CD8-positive, alpha-beta memory T cell (primary cell): Measurements from ENCODE around the gene PSMG3. TPM values are rescaled to one million over a fixed set of nuclear protein-coding genes. Genes with fewer than 3 reads are reported as not detected.

Experiments used
- CTCF ChIA-PET: fragments of 350-600 bp; sonication (Branson Sonifier 250); formaldehyde crosslinking; loops from one replicate; lab custom pipeline; 2021; ENCODE audit warnings: antibody characterized with exemption; lab: Charles Lee
- POLR2A ChIA-PET: fragments of 350-600 bp; sonication (Branson Sonifier 250); formaldehyde crosslinking; loops from one replicate; lab custom pipeline; 2021; ENCODE audit warnings: antibody characterized with exemption; lab: Charles Lee
- DNase-seq, 5 donors: peaks; one replicate each; pipeline versions ENCODE4 v3.0.0 to v3.0.0-alpha.2; 2020 to 2022; ENCODE audit warnings: mixed read lengths in 1 of 5
- H3K27ac ChIP-seq: one replicate; pipeline ENCODE4 v1.7.0; 2013; ENCODE audit warnings: low read depth, mild to moderate bottlenecking, low read length, moderate library complexity
- H3K27me3 ChIP-seq: 2 replicates; pipeline ENCODE4 v1.7.0; 2013; ENCODE audit warnings: low read length, mild to moderate bottlenecking; ENCODE audit not compliant: insufficient read depth, poor library complexity, severe bottlenecking
- H3K36me3 ChIP-seq: 2 replicates; pipeline ENCODE4 v1.7.0; 2013; ENCODE audit warnings: mild to moderate bottlenecking, low read length, moderate library complexity; ENCODE audit not compliant: insufficient read depth
- H3K4me1 ChIP-seq: 2 replicates; pipeline ENCODE4 v1.7.0; 2013; ENCODE audit warnings: mild to moderate bottlenecking, low read length, moderate library complexity; ENCODE audit not compliant: insufficient read depth
- H3K4me3 ChIP-seq: 2 replicates; pipeline ENCODE4 v1.7.0; 2013; ENCODE audit warnings: mild to moderate bottlenecking, low read length
- H3K9me3 ChIP-seq: 2 replicates; pipeline ENCODE4 v1.7.0; 2013; ENCODE audit warnings: mild to moderate bottlenecking, low read length
- H3K27ac Mint-ChIP-seq, 8 donors: one replicate each; pipeline ENCODE4 v1.8.0; 2020 to 2021; ENCODE audit warnings: mixed read lengths in 8 of 8, mild to moderate bottlenecking in 6 of 8, inconsistent platforms in 3 of 8, moderate library complexity in 3 of 8
- H3K27me3 Mint-ChIP-seq, 2 donors: one replicate each; pipeline ENCODE4 v1.8.0; 2020 to 2021; ENCODE audit warnings: mixed read lengths in 2 of 2, mild to moderate bottlenecking in 1 of 2, moderate library complexity in 1 of 2
- H3K36me3 Mint-ChIP-seq, 3 donors: one replicate each; pipeline ENCODE4 v1.8.0; 2020 to 2021; ENCODE audit warnings: mixed read lengths in 3 of 3, inconsistent platforms in 1 of 3, mild to moderate bottlenecking in 1 of 3
- H3K4me1 Mint-ChIP-seq, 3 donors: one replicate each; pipeline ENCODE4 v1.8.0; 2020 to 2021; ENCODE audit warnings: mixed read lengths in 3 of 3, inconsistent platforms in 1 of 3, mild to moderate bottlenecking in 1 of 3
- H3K4me3 Mint-ChIP-seq, 7 donors: one replicate each; pipeline ENCODE4 v1.8.0; 2020 to 2021; ENCODE audit warnings: mixed read lengths in 7 of 7, mild to moderate bottlenecking in 6 of 7, moderate library complexity in 4 of 7, inconsistent platforms in 2 of 7
- H3K9me3 Mint-ChIP-seq, 5 donors: one replicate each; pipeline ENCODE4 v1.8.0; 2020 to 2022; ENCODE audit warnings: mixed read lengths in 5 of 5, mild to moderate bottlenecking in 3 of 5, moderate library complexity in 2 of 5, inconsistent platforms in 1 of 5
- polyA plus RNA-seq: library from polyadenylated mRNA; unstranded; fragments of 300-500 nt; fragmentation: Illumina TruSeq; gene quantifications from one replicate; pipeline ENCODE4 v1.2.3, GENCODE V29; 2021
- total RNA-seq, 2 experiments: library from RNA; stranded (reverse); gene quantifications; one replicate each; pipeline ENCODE4 v1.2.3, GENCODE V29; 2021

The PSMG3 gene
- total and polyA plus RNA-seq, 3 experiments from 2014 or later, result 51.3 to 80.7 (median 71.0) TPM

DNA sequence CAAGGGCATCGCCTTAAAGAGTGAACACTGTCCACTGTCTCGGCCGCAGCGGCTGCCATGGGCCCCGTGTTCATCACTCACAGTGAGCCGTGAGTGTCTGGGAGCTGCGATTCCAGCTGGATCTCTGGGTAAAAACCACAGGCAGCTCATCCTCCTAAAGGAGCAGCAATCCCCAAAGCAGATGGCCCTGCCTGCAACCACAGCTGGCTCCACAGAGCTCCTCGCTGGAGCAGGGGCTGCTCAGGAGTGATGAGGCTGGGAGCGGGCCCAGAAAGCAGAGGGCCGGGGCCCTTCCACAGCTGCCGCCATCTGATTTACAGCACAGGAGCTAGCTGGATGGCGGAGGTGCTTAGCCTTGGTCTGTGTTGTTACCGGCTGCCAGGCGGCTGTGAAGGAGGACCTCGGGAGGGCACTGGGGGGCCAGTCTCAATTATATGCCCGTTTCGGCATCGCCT is 7.2 kb downstream of the PSMG3 start:
- no peak overlapping the region for H3K27ac Mint-ChIP-seq
- DNase-seq, result peak in 1 of 5 donors; percentile 36
- Histone ChIP-seq H3K27me3 (no peaks in the 10 kb centered on the region), H3K9me3 (no peaks in the 10 kb centered on the region), H3K4me1 (no peaks in the 10 kb centered on the region), H3K4me3 (no peak overlapping the region), H3K27ac (no peak overlapping the region), H3K36me3 (peaks cover 5% of the 10 kb centered on the region)
- peaks cover 0 to 22% (median 2%) of the 10 kb centered on the region in 3 donors for H3K36me3 Mint-ChIP-seq
- H3K4me1 Mint-ChIP-seq, result peaks cover under 1 to 4% (median 1%) of the 10 kb centered on the region in 3 donors
- no peaks in the 10 kb centered on the region for H3K9me3 Mint-ChIP-seq
- CTCF ChIA-PET, result interaction anchor here (1.8 kb wide), 1 partner anchor 14 kb away, joined by 5 read pairs; no protein-coding TSS in a partner anchor
- H3K4me3 Mint-ChIP-seq, result no peak overlapping the region
- POLR2A ChIA-PET, result no interaction called here
- peaks cover 0 to 1% of the 10 kb centered on the region in 2 donors for H3K27me3 Mint-ChIP-seq

DNA sequence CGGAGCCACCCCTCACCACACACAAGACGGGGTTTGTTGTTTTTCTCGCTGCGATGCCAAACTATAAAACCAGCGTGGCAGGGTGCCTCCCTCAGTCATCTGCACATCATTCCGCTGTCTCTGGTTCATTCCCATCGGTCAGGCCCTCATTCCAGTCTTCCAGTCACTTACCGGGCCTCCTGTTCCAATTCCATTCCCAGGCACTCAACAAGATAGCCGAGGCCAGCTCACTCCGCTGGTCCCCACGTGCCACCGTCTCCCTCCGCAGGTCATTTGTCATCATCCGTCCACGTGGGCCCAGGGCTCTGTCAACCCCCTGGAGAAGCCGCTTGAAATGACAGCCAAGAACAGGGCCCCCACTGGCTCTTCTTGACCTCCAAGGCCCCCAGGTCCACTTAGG is 7.7 kb downstream of the PSMG3 start:
- Mint-ChIP-seq H3K27ac (no peak overlapping the region), H3K27me3 (peaks cover 0 to 2% of the 10 kb centered on the region in 2 donors), H3K9me3 (no peaks in the 10 kb centered on the region), H3K4me3 (peak overlapping the region in 1 of 7 donors; percentile 54), H3K4me1 (no peaks in the 10 kb centered on the region), H3K36me3 (peaks cover 0 to 17% (median 2%) of the 10 kb centered on the region in 3 donors)
- Histone ChIP-seq H3K27ac (no peak overlapping the region), H3K27me3 (no peaks in the 10 kb centered on the region), H3K36me3 (no peaks in the 10 kb centered on the region), H3K9me3 (no peaks in the 10 kb centered on the region), H3K4me3 (no peak overlapping the region), H3K4me1 (no peaks in the 10 kb centered on the region)
- DNase-seq, result peak in 1 of 5 donors; percentile 45
- POLR2A ChIA-PET, result interaction anchor here (0.6 kb wide), 1 partner anchor 73 kb away, joined by 3 read pairs; no protein-coding TSS in a partner anchor
- CTCF ChIA-PET, result interaction anchor here (1.8 kb wide), 1 partner anchor 13 kb away, joined by 5 read pairs; no protein-coding TSS in a partner anchor

DNA sequence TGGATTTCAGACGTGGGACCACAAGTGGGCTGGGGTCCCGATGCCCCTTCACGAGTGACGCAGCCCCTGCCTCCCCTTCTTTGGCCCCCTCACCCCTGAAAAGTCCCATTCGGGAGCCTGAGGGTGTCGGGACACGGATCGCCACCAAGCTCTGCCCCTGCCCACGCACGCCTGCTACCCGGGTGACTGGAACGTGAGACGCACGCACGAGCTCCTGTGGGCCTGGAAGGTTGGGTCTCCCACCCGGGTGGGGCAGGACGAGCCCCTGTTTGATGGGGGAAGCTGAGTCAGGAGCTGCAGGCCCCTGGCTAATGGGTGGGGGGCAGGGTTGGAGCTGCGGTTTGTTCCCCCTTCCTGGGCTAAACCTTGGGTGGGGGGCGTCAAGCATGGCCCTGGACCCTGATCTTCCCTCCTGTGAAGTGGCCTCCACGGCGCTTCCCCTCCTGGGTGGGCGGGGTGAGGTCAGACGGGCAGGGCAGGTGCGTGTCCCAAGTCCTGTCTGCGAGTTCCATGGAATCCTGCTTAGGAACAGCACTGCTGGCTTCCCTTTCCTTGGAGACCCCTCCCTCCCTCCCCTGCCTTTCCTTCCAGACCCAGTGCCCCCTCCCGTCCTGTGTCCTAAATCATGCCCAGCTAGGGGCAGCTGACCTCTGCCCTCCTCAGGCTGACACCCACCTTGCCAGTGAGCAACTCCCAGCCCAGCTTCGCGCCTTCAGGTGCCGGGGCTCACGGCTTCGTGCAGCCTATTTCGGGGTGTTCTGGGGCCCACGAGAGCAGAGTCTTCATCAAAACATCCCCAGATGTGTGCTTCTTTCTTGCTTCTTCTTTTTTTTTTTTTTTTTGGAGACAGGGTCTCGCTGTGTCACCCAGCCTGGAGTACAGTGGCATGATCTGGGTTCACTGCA is 8.5 kb downstream of the PSMG3 start:
- POLR2A ChIA-PET, result interaction anchor here (0.6 kb wide), 1 partner anchor 72 kb away, joined by 3 read pairs; no protein-coding TSS in a partner anchor

DNA sequence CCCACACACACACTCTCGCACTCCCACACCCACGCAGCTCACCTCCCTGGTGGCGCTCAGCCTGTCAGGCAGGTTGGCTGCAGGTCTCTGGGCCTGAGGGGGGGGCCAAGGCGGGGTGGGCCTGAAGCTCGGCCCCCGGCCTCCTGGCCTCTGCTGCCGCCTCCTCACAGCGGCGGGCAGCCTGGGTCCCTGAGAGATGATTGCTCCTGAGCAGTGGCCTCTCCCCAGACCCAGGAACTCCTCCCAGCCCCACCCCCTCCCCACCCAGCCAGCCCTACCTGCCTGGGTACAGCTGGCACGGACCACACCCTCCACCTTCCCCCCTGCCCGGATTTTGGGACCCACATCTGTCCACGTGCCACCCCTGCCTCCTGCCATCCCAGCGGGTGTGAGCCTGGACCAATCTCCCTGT is 9.2 kb downstream of the PSMG3 start:
- no peaks in the 10 kb centered on the region for H3K9me3 Mint-ChIP-seq
- peaks cover 0 to 3% (median 0%) of the 10 kb centered on the region in 3 donors for H3K4me1 Mint-ChIP-seq
- H3K9me3 ChIP-seq, result no peaks in the 10 kb centered on the region
- no peaks in the 10 kb centered on the region for H3K36me3 ChIP-seq
- no peak overlapping the region for H3K4me3 ChIP-seq
- H3K27me3 Mint-ChIP-seq, result peaks cover 0 to 3% of the 10 kb centered on the region in 2 donors
- DNase-seq, result peak in 1 of 5 donors; percentile 25
- H3K27me3 ChIP-seq, result no peaks in the 10 kb centered on the region
- H3K4me1 ChIP-seq, result no peaks in the 10 kb centered on the region
- POLR2A ChIA-PET, result no interaction called here
- no peak overlapping the region for H3K27ac Mint-ChIP-seq
- peaks cover 0 to 3% (median 0%) of the 10 kb centered on the region in 3 donors for H3K36me3 Mint-ChIP-seq
- H3K27ac ChIP-seq, result no peak overlapping the region
- CTCF ChIA-PET, result no interaction called here
- H3K4me3 Mint-ChIP-seq, result no peak overlapping the region

More for the DNA sequence above, 8.5 kb downstream of the PSMG3 start:
- Mint-ChIP-seq H3K27me3 (peaks cover 0 to 4% of the 10 kb centered on the region in 2 donors), H3K4me3 (no peak overlapping the region), H3K36me3 (peaks cover 0 to 9% (median 2%) of the 10 kb centered on the region in 3 donors), H3K27ac (no peak overlapping the region), H3K4me1 (peaks cover 0 to 1% (median 0%) of the 10 kb centered on the region in 3 donors), H3K9me3 (no peaks in the 10 kb centered on the region)
- no peaks in the 10 kb centered on the region for H3K27me3 ChIP-seq
- peak in 1 of 5 donors; percentile 44 for DNase-seq
- CTCF ChIA-PET, result no interaction called here
- H3K27ac ChIP-seq, result no peak overlapping the region
- no peaks in the 10 kb centered on the region for H3K36me3 ChIP-seq
- no peaks in the 10 kb centered on the region for H3K9me3 ChIP-seq
- no peak overlapping the region for H3K4me3 ChIP-seq
- no peaks in the 10 kb centered on the region for H3K4me1 ChIP-seq

DNA sequence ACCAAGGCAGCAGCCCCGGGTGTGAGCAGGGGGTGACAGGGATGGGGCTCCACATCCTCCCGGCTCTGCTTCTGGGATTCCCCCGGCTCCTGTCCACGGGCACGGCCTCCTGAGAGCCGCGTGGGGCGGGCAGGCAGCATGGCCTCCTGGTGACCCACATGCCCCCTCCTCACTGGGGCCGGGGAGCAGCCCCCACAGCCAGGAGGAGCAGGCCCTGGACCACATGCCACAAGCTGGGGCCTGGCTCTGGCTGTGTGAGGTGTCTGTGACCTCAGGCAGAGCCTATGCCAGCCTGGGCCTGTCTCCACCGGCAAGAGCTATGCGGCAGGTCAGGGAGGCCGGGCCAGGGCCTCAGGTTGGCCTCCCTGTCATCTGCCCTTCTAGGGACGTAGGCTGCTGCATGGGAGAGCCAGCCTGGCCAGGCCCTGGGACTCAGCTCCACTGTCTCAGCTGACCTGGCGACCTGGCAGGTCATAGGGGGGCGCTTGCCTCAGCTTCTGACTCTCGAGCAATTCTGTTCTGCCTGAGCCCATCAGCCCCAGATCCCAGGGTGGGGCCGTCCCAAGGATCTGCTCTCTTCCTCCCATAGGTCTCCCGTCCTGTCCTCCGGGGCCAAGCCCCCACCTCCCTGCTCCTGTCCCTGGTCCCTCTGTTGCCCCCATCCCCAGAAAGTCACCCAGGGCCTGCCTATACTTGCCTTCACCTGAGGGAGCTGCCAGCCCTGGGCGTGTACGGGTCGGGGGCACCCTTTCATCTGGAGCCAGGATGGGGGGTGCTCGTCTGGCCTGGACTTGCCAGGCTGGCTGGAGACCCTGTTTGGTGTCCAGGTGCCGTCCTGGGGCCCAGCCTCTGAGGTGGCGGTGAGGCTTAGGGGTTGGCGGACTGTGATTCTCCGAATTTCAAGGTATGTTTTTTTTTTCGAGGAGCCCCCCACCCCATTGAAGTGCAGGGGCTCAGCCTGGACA is 9.9 kb downstream of the PSMG3 start:
- peak in 1 of 5 donors; percentile 46 for DNase-seq
- no peaks in the 10 kb centered on the region for H3K36me3 Mint-ChIP-seq
- Histone ChIP-seq H3K9me3 (no peaks in the 10 kb centered on the region), H3K36me3 (no peaks in the 10 kb centered on the region), H3K27me3 (no peaks in the 10 kb centered on the region), H3K4me1 (no peaks in the 10 kb centered on the region), H3K27ac (no peak overlapping the region), H3K4me3 (no peak overlapping the region)
- ChIA-PET CTCF (no interaction called here), POLR2A (no interaction called here)
- H3K4me1 Mint-ChIP-seq, result peaks cover 0 to 3% (median 0%) of the 10 kb centered on the region in 3 donors
- H3K9me3 Mint-ChIP-seq, result no peaks in the 10 kb centered on the region
- no peak overlapping the region for H3K4me3 Mint-ChIP-seq
- H3K27ac Mint-ChIP-seq, result no peak overlapping the region
- peaks cover 0 to 3% of the 10 kb centered on the region in 2 donors for H3K27me3 Mint-ChIP-seq

GRCh38 chr7:1558841-1559625 is 10.8 kb downstream of the PSMG3 start:
- Histone ChIP-seq H3K9me3 (no peaks in the 10 kb centered on the region), H3K4me3 (no peak overlapping the region), H3K27ac (no peak overlapping the region), H3K27me3 (no peaks in the 10 kb centered on the region), H3K4me1 (no peaks in the 10 kb centered on the region), H3K36me3 (no peaks in the 10 kb centered on the region)
- H3K27ac Mint-ChIP-seq, result no peak overlapping the region
- H3K27me3 Mint-ChIP-seq, result peaks cover 0 to 3% of the 10 kb centered on the region in 2 donors
- CTCF ChIA-PET, result no interaction called here
- no peaks in the 10 kb centered on the region for H3K36me3 Mint-ChIP-seq
- H3K4me1 Mint-ChIP-seq, result peaks cover 0 to 3% (median 0%) of the 10 kb centered on the region in 3 donors
- DNase-seq, result peak in 1 of 5 donors; percentile 33
- POLR2A ChIA-PET, result no interaction called here
- H3K4me3 Mint-ChIP-seq, result no peak overlapping the region
- no peaks in the 10 kb centered on the region for H3K9me3 Mint-ChIP-seq

GRCh38 chr7:1558181-1558811 is 11.5 kb downstream of the PSMG3 start:
- Histone ChIP-seq H3K27ac (no peak overlapping the region), H3K27me3 (no peaks in the 10 kb centered on the region), H3K36me3 (no peaks in the 10 kb centered on the region), H3K4me3 (no peak overlapping the region), H3K4me1 (no peaks in the 10 kb centered on the region), H3K9me3 (no peaks in the 10 kb centered on the region)
- Mint-ChIP-seq H3K27ac (no peak overlapping the region), H3K9me3 (no peaks in the 10 kb centered on the region), H3K36me3 (no peaks in the 10 kb centered on the region), H3K27me3 (peaks cover 0 to 3% of the 10 kb centered on the region in 2 donors), H3K4me1 (peaks cover 0 to 3% (median 0%) of the 10 kb centered on the region in 3 donors), H3K4me3 (no peak overlapping the region)
- DNase-seq, result peak in 1 of 5 donors; percentile 36
- ChIA-PET CTCF (no interaction called here), POLR2A (no interaction called here)
